Endodermal cell (in vitro differentiated cells): ENCODE results near the gene TENT5C. TPM values are rescaled to one million over a fixed set of nuclear protein-coding genes. Genes with fewer than 3 reads are reported as not detected.

Source experiments
- DNase-seq: peaks from one replicate; pipeline ENCODE4 v3.0.0-alpha.2; 2017
- H3K27ac ChIP-seq: 2 replicates; pipeline ENCODE4 v1.5.1; 2013; ENCODE audit warnings: mild to moderate bottlenecking, low read depth, low read length, moderate library complexity
- H3K27me3 ChIP-seq: 2 replicates; pipeline ENCODE4 v1.6.1; 2013; ENCODE audit warnings: mild to moderate bottlenecking, low read length, moderate library complexity; ENCODE audit not compliant: insufficient read depth, control insufficient read depth, poor library complexity, severe bottlenecking
- H3K36me3 ChIP-seq: 2 replicates; pipeline ENCODE4 v1.7.0; 2013; ENCODE audit warnings: mild to moderate bottlenecking, low read length, moderate library complexity; ENCODE audit not compliant: control insufficient read depth, insufficient read depth
- H3K4me1 ChIP-seq: one replicate; pipeline ENCODE4 v1.7.0; 2013; ENCODE audit warnings: low read length; ENCODE audit not compliant: control insufficient read depth, insufficient read depth
- H3K4me3 ChIP-seq: 2 replicates; pipeline ENCODE4 v1.5.1; 2013; ENCODE audit warnings: mild to moderate bottlenecking, low read length, moderate library complexity
- H3K9ac ChIP-seq: 2 replicates; pipeline ENCODE4 v1.6.1; 2013; ENCODE audit warnings: mild to moderate bottlenecking, low read length, moderate library complexity; ENCODE audit not compliant: poor library complexity, severe bottlenecking; ENCODE audit errors: extremely low read depth
- H3K9me3 ChIP-seq: 2 replicates; pipeline ENCODE4 v1.6.1; 2013; ENCODE audit warnings: mild to moderate bottlenecking, low read length, moderate library complexity; ENCODE audit not compliant: control insufficient read depth
- H3K27ac Mint-ChIP-seq: 2 replicates; pipeline ENCODE4 v1.8.0; 2020; ENCODE audit warnings: mixed read lengths
- H3K27me3 Mint-ChIP-seq: 2 replicates; pipeline ENCODE4 v1.8.0; 2021; ENCODE audit warnings: mild to moderate bottlenecking, mixed read lengths; ENCODE audit not compliant: insufficient read depth
- H3K36me3 Mint-ChIP-seq: 2 replicates; pipeline ENCODE4 v1.8.0; 2020; ENCODE audit warnings: low read depth, mixed read lengths
- H3K4me1 Mint-ChIP-seq: 2 replicates; pipeline ENCODE4 v1.8.0; 2020; ENCODE audit warnings: mixed read lengths
- H3K4me3 Mint-ChIP-seq: 2 replicates; pipeline ENCODE4 v1.8.0; 2020; ENCODE audit warnings: mild to moderate bottlenecking, moderate library complexity, mixed read lengths
- H3K9me3 Mint-ChIP-seq: 2 replicates; pipeline ENCODE4 v1.8.0; 2020; ENCODE audit warnings: mild to moderate bottlenecking, mixed read lengths
- WGBS, 2 experiments: methylation state at CpG; one replicate each; pipeline versions ENCODE4 v1.1.5 to v1.1.7; 2013; ENCODE audit warnings: missing lambda C conversion rate in 2 of 2, mixed read lengths in 1 of 2; ENCODE audit not compliant: insufficient coverage in 1 of 2, insufficient read length in 1 of 2; 5-methylcytosine and 5-hydroxymethylcytosine counted together
- total RNA-seq, 2 donors: library from RNA; stranded (reverse); fragmentation: NEBNext Ultra II Directional in 1 of 2; extraction: Animal tissue kit (Norgen Biotek cat#: 25700) in 1 of 2; gene quantifications; 2 replicates in 1 of 2; 3 replicates in 1 of 2; pipeline ENCODE4 v1.2.1, GENCODE V29; 2021
- TF ChIP-seq, protein P1 (sequence below): fragments of 200-600 bp; sonication (generic); conservative IDR thresholded peaks from 2 replicates; pipeline ENCODE4 v1.5.0; 2021; ENCODE audit warnings: antibody characterized with exemption, mild to moderate bottlenecking

TENT5C gene
- total RNA-seq, 2 donors from 2014 or later = 1.0 to 1.4 TPM

DNA sequence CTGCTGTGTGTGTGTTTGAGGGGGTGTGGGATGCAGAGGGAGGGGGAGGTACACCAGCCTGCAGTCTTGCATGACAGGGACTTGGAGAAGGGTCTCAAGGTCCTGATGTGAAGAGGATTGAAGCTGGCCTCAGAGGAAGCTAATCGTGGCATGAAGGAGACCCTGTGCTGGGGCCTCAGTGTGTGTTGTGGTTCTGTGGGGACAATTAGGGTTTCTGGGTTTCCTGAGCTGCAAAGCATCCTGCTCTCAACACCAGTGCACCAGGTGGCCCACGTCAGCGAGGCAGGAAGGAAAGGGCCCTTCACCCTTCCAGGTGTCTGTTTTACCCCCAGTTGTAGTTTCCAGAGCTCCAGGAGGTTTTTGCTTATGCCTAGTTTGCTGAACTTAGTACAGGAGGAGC, 52.8 kb downstream of the TENT5C start:
- no peak overlapping the region for H3K9ac ChIP-seq
- H3K4me1 Mint-ChIP-seq = peaks cover 22% of the 10 kb centered on the region
- TF ChIP-seq, protein P1, sequence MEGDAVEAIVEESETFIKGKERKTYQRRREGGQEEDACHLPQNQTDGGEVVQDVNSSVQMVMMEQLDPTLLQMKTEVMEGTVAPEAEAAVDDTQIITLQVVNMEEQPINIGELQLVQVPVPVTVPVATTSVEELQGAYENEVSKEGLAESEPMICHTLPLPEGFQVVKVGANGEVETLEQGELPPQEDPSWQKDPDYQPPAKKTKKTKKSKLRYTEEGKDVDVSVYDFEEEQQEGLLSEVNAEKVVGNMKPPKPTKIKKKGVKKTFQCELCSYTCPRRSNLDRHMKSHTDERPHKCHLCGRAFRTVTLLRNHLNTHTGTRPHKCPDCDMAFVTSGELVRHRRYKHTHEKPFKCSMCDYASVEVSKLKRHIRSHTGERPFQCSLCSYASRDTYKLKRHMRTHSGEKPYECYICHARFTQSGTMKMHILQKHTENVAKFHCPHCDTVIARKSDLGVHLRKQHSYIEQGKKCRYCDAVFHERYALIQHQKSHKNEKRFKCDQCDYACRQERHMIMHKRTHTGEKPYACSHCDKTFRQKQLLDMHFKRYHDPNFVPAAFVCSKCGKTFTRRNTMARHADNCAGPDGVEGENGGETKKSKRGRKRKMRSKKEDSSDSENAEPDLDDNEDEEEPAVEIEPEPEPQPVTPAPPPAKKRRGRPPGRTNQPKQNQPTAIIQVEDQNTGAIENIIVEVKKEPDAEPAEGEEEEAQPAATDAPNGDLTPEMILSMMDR = no peak
- no peak overlapping the region for H3K4me3 Mint-ChIP-seq
- H3K36me3 Mint-ChIP-seq = no peaks in the 10 kb centered on the region
- no peak for DNase-seq
- no peak overlapping the region for H3K27ac Mint-ChIP-seq
- WGBS, 2 experiments = 94 to 97% methylated on average over 2 to 3 of the region's 3 CpGs
- no peaks in the 10 kb centered on the region for H3K9me3 ChIP-seq
- no peak overlapping the region for H3K4me3 ChIP-seq
- H3K4me1 ChIP-seq = no peaks in the 10 kb centered on the region
- no peaks in the 10 kb centered on the region for H3K27me3 ChIP-seq
- H3K27ac ChIP-seq = no peak overlapping the region
- peaks cover 2% of the 10 kb centered on the region for H3K27me3 Mint-ChIP-seq
- H3K36me3 ChIP-seq = no peaks in the 10 kb centered on the region
- H3K9me3 Mint-ChIP-seq = peaks cover 7% of the 10 kb centered on the region

DNA sequence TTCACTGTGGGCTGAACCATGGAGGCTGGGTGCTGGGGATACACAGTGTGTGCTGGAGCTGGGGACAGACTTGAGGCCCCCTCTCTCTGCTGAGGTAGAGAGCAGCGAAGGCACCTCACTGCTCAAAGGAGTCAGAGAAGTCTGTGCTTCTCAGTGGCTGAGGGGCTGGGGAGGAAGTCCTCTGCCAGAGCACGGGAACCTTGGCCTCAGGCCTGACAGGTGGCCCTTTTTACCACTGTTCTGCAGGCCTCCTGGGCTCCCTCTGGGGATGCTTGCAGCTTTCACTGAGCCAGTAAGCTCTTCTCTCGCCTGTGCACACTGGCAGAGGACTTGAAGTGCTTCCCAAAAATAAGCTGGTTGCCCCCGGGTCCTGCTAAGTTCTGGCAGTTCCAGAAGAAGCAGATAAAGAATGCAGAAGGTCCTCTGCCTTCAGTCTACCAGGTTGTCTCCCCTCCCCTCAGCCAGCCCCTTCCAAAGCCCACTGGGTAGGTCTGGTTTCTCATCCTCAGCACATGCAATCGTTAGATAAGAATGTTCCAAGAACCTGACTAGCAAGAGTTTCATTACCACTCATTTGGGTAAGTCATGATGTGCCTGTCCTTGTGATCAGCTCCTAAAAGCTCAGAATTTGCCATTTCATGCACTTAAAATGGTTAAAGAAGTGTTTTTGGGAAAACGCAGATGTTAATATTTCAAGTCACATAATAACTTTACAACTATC, 53.9 kb downstream of the TENT5C start:
- H3K36me3 ChIP-seq = no peaks in the 10 kb centered on the region
- Mint-ChIP-seq H3K27ac (no peak overlapping the region), H3K4me1 (peaks cover 18% of the 10 kb centered on the region), H3K9me3 (peaks cover 7% of the 10 kb centered on the region), H3K27me3 (peaks cover 2% of the 10 kb centered on the region), H3K36me3 (no peaks in the 10 kb centered on the region), H3K4me3 (no peak overlapping the region)
- no peaks in the 10 kb centered on the region for H3K4me1 ChIP-seq
- 79 to 92% methylated on average over 4 to 5 of the region's 6 CpGs for WGBS, 2 experiments
- H3K9me3 ChIP-seq = no peaks in the 10 kb centered on the region
- H3K27me3 ChIP-seq = no peaks in the 10 kb centered on the region
- H3K27ac ChIP-seq = no peak overlapping the region
- DNase-seq = no peak
- no peak overlapping the region for H3K4me3 ChIP-seq
- H3K9ac ChIP-seq = no peak overlapping the region
- TF ChIP-seq, protein P1 = no peak

DNA sequence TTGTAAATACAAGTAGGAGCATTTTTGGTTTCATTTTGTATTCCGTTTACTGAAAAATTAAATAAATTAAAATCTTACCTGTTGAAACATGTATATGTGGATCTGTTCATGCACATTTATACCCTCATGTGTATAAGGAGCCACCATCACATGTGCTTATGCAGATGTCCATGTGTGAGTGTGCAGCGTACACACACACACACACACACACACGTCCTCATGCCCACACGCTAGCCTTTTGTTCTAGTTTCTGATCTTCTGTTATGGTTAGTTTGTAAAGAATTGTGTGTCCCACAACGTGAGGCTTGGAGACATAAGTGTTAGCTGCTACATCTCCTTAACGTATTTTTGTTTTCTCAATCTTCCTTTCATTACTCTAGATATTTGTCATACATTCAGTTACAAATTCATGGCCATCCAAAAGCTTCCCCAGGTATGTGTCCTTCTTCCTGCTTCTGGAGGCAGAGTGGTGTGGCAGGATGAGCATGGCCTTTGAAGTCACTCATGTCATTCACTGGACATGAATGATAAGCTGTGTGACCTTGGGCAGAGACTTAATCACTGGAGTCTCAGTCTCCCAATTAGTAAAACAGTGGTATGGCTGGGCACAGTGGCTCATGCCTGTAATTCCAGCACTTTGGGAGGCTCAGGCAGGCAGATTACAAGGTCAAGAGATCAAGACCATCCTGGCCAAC, 54.6 kb downstream of the TENT5C start:
- Histone ChIP-seq H3K4me3 (no peak overlapping the region), H3K27ac (no peak overlapping the region), H3K27me3 (no peaks in the 10 kb centered on the region), H3K9me3 (no peaks in the 10 kb centered on the region), H3K36me3 (no peaks in the 10 kb centered on the region), H3K4me1 (no peaks in the 10 kb centered on the region), H3K9ac (no peak overlapping the region)
- TF ChIP-seq, protein P1 = no peak
- peaks cover 2% of the 10 kb centered on the region for H3K27me3 Mint-ChIP-seq
- H3K9me3 Mint-ChIP-seq = peaks cover 7% of the 10 kb centered on the region
- H3K36me3 Mint-ChIP-seq = no peaks in the 10 kb centered on the region
- DNase-seq = no peak
- no peak overlapping the region for H3K4me3 Mint-ChIP-seq
- no peak overlapping the region for H3K27ac Mint-ChIP-seq
- peaks cover 14% of the 10 kb centered on the region for H3K4me1 Mint-ChIP-seq
- WGBS, 2 experiments = 75 to 82% methylated on average over 2 to 3 of the region's 6 CpGs
